ENCODE data around the gene FBXO28.

FBXO28 gene

GRCh38 chr1:224159541-224159940 is 45.6 kb downstream of the FBXO28 start:
- no peak for DNase-seq

GRCh38 chr1:224160171-224160682 is 46.3 kb downstream of the FBXO28 start:
- no peak for DNase-seq

- DNase-seq: no peak
These were observed 48.9 kb downstream of the FBXO28 start for GRCh38 chr1:224162768-224163167.

- no peak for DNase-seq
These were observed 49.4 kb downstream of the FBXO28 start for GRCh38 chr1:224163311-224163710.

GRCh38 chr1:224168859-224169380 is 55.0 kb downstream of the FBXO28 start:
- DNase-seq: peak; percentile 93

GRCh38 chr1:224169718-224170270 is 55.9 kb downstream of the FBXO28 start:
- no peak for DNase-seq

GRCh38 chr1:224170343-224170742 is 56.4 kb downstream of the FBXO28 start:
- no peak for DNase-seq

GRCh38 chr1:224170748-224171478 is 57.0 kb downstream of the FBXO28 start:
- peak; percentile 36 for DNase-seq

- DNase-seq: no peak
These were observed 58.3 kb downstream of the FBXO28 start for GRCh38 chr1:224172229-224172628.

GRCh38 chr1:224173523-224173922 is 59.6 kb downstream of the FBXO28 start:
- DNase-seq: no peak

- no peak for DNase-seq
These were observed 61.7 kb downstream of the FBXO28 start for GRCh38 chr1:224175617-224176016.

- no peak for DNase-seq
These were observed 63.6 kb downstream of the FBXO28 start for GRCh38 chr1:224177356-224177999.

- no peak for DNase-seq
These were observed 65.0 kb downstream of the FBXO28 start for GRCh38 chr1:224178894-224179293.

- no peak for DNase-seq
These were observed 67.0 kb downstream of the FBXO28 start for GRCh38 chr1:224180783-224181452.

- no peak for DNase-seq
These were observed 67.5 kb downstream of the FBXO28 start for GRCh38 chr1:224181453-224181810.

GRCh38 chr1:224182057-224182865 is 68.3 kb downstream of the FBXO28 start:
- DNase-seq: peak; percentile 85

GRCh38 chr1:224182866-224183590 is 69.1 kb downstream of the FBXO28 start, which contains the start of gene DEGS1:
DEGS1 (plus strand) TSS chr1:224183240; CDS start chr1:224183337, 97 bp downstream.
- peak; percentile 87 for DNase-seq

GRCh38 chr1:224183591-224184312 is 69.8 kb downstream of the FBXO28 start:
- peak; percentile 72 for DNase-seq

GRCh38 chr1:224185208-224185607 is 71.3 kb downstream of the FBXO28 start:
- no peak for DNase-seq

GRCh38 chr1:224188286-224188685 is 74.4 kb downstream of the FBXO28 start:
- peak; percentile 73 for DNase-seq

GRCh38 chr1:224189561-224189960 is 75.7 kb downstream of the FBXO28 start:
- no peak for DNase-seq
